Loucy (cell line): ENCODE results near the gene PADI1.

Source experiments
- H2AFZ ChIP-seq: fragments of 200-600 bp; sonication (generic); 2 replicates; pipeline ENCODE4 v1.6.0; 2016; ENCODE audit warnings: antibody characterized with exemption, mild to moderate bottlenecking, low read length, moderate library complexity
- H3F3A ChIP-seq: fragments of 200-600 bp; 2 replicates; pipeline ENCODE4 v1.6.0; 2016; ENCODE audit warnings: antibody characterized with exemption, low read depth, mild to moderate bottlenecking
- H3K27me3 ChIP-seq: fragments of 200-600 bp; sonication (generic); 2 replicates; pipeline ENCODE4 v1.6.1; 2014; ENCODE audit warnings: low read length, mild to moderate bottlenecking; ENCODE audit not compliant: insufficient read depth, poor library complexity, severe bottlenecking
- H3K36me3 ChIP-seq: fragments of 200-600 bp; sonication (generic); 2 replicates; pipeline ENCODE4 v1.6.1; 2016; ENCODE audit warnings: low read length; ENCODE audit not compliant: insufficient read depth
- H3K4me1 ChIP-seq: fragments of 200-600 bp; sonication (generic); 2 replicates; pipeline ENCODE4 v1.5.1; 2014; ENCODE audit warnings: low read length, mild to moderate bottlenecking; ENCODE audit not compliant: insufficient read depth, poor library complexity, severe bottlenecking
- H3K4me2 ChIP-seq: fragments of 200-600 bp; sonication (generic); 2 replicates; pipeline ENCODE4 v1.6.0; 2014; ENCODE audit warnings: antibody characterized with exemption, low read length, low read depth, mild to moderate bottlenecking; ENCODE audit not compliant: poor library complexity, severe bottlenecking
- H3K4me3 ChIP-seq: fragments of 200-600 bp; sonication (generic); 2 replicates; pipeline ENCODE4 v1.5.1; 2014; ENCODE audit warnings: low read length, mild to moderate bottlenecking, mixed read lengths; ENCODE audit not compliant: poor library complexity, severe bottlenecking
- H3K79me2 ChIP-seq: fragments of 200-600 bp; sonication (generic); 2 replicates; pipeline ENCODE4 v1.6.1; 2014; ENCODE audit warnings: low read length; ENCODE audit not compliant: insufficient read depth
- H3K9ac ChIP-seq: fragments of 200-600 bp; sonication (generic); 2 replicates; pipeline ENCODE4 v1.6.0; 2014; ENCODE audit warnings: mild to moderate bottlenecking, low read depth, low read length, moderate library complexity; ENCODE audit not compliant: poor library complexity, severe bottlenecking
- H3K9me2 ChIP-seq: fragments of 200-600 bp; sonication (generic); replicated peaks from 2 replicates; pipeline ENCODE4 v1.6.1; 2016; ENCODE audit warnings: low read depth, low read length, mixed read lengths
- H3K9me3 ChIP-seq: fragments of 200-600 bp; sonication (generic); 2 replicates; pipeline ENCODE4 v1.6.1; 2014; ENCODE audit warnings: mild to moderate bottlenecking, antibody characterized with exemption, low read length, low read depth; ENCODE audit not compliant: insufficient read depth
- H4K20me1 ChIP-seq: fragments of 200-600 bp; sonication (generic); 2 replicates; pipeline ENCODE4 v1.6.0; 2014; ENCODE audit warnings: antibody characterized with exemption, low read length, mild to moderate bottlenecking; ENCODE audit not compliant: insufficient read depth, poor library complexity, severe bottlenecking
- EZH2phosphoT487 ChIP-seq: fragments of 200-600 bp; IDR thresholded peaks from 2 replicates; pipeline ENCODE4 v1.6.1; 2018; ENCODE audit warnings: antibody characterized with exemption, mild to moderate bottlenecking, moderate library complexity, borderline replicate concordance
- TF ChIP-seq, protein P1 (sequence below): fragments of 200-600 bp; sonication (generic); conservative IDR thresholded peaks from 2 replicates; pipeline ENCODE4 v1.5.1; 2014; ENCODE audit warnings: mild to moderate bottlenecking, antibody characterized with exemption, low read length

The PADI1 gene

DNA sequence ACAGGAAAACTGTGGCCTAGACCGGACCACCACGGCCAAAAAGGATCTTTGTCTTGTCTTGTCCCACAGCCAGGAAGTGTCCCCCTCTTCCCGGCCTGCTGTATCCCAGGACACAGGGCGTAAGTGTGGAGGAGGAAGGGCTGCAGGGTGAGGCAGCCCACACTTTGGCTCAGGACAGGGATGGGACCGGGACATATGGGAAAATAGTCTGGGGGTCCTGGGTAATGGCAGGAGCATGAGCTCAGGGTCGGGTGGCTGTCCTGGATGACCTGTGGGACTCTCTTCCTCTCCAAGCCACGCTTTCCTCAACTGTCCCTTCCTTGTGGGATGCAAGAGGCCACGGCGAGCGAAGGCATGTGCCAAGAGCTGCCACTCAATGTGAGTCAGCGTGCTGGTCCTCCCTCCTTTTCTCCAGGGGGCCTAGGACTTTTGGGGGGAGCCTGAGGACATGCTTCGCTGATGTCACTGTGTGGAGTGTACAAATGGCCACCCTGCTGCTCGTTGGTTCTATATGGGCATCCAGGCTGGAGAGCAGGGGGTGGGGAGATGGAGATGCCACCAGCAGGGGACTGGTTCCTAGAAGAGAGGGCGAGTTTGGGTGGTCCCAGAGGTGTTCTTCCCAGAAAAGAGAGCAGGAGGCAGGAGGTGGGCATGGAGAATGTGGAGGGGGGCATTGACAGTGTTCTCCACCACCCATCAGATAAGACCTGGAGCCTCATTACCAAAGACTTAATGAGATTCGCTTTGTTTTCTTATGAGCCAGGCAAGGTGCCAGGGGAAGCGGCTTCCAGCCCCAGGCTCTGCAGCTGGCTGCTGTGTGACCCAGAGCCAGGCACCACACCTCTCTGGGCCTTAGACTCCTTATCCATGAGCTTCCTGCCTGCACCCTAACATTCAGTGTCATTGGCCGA is 11.5 kb upstream of the PADI1 start:
- Histone ChIP-seq H3F3A (no peaks in the 10 kb centered on the region), H3K36me3 (no peaks in the 10 kb centered on the region), H3K9me2 (no peaks in the 10 kb centered on the region), H3K9me3 (peaks cover under 1% of the 10 kb centered on the region; the same call in 1 of the 2 replicates), H3K4me1 (no peaks in the 10 kb centered on the region), H4K20me1 (no peaks in the 10 kb centered on the region), H3K27me3 (no peaks in the 10 kb centered on the region), H3K4me2 (no peak overlapping the region), H3K4me3 (no peak overlapping the region), H3K79me2 (no peaks in the 10 kb centered on the region), H2AFZ (no peak overlapping the region), H3K9ac (no peak overlapping the region)
- TF ChIP-seq, protein P1, sequence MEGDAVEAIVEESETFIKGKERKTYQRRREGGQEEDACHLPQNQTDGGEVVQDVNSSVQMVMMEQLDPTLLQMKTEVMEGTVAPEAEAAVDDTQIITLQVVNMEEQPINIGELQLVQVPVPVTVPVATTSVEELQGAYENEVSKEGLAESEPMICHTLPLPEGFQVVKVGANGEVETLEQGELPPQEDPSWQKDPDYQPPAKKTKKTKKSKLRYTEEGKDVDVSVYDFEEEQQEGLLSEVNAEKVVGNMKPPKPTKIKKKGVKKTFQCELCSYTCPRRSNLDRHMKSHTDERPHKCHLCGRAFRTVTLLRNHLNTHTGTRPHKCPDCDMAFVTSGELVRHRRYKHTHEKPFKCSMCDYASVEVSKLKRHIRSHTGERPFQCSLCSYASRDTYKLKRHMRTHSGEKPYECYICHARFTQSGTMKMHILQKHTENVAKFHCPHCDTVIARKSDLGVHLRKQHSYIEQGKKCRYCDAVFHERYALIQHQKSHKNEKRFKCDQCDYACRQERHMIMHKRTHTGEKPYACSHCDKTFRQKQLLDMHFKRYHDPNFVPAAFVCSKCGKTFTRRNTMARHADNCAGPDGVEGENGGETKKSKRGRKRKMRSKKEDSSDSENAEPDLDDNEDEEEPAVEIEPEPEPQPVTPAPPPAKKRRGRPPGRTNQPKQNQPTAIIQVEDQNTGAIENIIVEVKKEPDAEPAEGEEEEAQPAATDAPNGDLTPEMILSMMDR, result no peak
- TF ChIP-seq EZH2phosphoT487, result no peak

- TF ChIP-seq, protein P1, result no peak
- no peak for TF ChIP-seq EZH2phosphoT487
- H3K9me2 ChIP-seq, result no peaks in the 10 kb centered on the region
- no peak overlapping the region for H3K4me2 ChIP-seq
- no peak overlapping the region for H3K4me3 ChIP-seq
- no peaks in the 10 kb centered on the region for H3K9me3 ChIP-seq
- H3K9ac ChIP-seq, result no peak overlapping the region
- no peaks in the 10 kb centered on the region for H3K79me2 ChIP-seq
- peaks cover under 1% of the 10 kb centered on the region for H3K4me1 ChIP-seq
- no peaks in the 10 kb centered on the region for H3K27me3 ChIP-seq
- H3F3A ChIP-seq, result no peaks in the 10 kb centered on the region
- no peaks in the 10 kb centered on the region for H4K20me1 ChIP-seq
- no peak overlapping the region for H2AFZ ChIP-seq
- no peaks in the 10 kb centered on the region for H3K36me3 ChIP-seq
These were observed 10.8 kb upstream of the PADI1 start for GRCh38 chr1:17194133-17194475.

DNA sequence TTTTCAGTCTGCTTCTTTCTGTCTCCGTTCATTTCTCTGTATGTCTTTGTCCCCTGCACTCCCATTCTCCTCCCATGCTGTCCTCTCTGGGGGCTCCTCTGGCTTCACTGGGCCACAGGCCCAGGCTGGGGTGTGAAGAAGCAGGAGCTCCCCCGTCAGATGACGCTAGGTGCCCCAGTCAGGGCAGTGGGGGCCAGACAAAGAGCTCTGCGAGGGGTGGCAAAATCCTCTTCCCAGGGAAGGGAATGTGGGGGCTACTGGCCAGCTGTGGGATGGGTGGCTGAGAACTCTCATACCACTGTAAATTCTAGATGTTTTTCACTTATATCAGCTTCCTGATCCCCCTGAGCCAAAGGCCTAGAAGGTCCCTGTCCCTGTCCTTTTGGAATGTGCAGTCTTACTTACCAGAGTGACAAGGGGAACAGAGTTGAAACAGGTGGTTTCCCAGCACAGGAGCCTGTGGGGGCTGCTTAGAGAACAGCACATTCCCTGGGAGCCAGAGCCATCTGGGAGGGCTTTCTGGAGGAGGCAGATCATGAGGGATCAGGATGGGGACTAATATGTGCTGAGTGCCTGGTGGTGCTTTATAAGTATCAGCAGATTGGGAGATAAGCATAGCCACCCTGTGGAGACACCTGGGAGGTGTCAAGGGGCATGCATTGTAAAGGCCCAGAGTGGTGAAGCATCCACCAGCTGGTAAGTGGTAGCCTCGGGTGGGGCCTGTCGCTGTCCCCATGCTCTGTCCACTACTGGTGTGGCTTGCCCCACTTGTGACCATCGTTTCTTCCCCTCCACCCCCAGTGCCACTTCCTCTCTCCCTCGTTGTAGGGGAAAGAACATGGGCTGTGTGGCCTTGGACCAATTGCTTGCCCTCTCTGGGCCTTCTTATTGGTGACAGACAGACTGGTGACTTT is 10.1 kb upstream of the PADI1 start:
- no peaks in the 10 kb centered on the region for H3K9me3 ChIP-seq
- H2AFZ ChIP-seq, result no peak overlapping the region
- no peaks in the 10 kb centered on the region for H3K27me3 ChIP-seq
- H3K79me2 ChIP-seq, result no peaks in the 10 kb centered on the region
- no peak overlapping the region for H3K4me2 ChIP-seq
- TF ChIP-seq, protein P1, result no peak
- TF ChIP-seq EZH2phosphoT487, result no peak
- H3F3A ChIP-seq, result no peaks in the 10 kb centered on the region
- no peaks in the 10 kb centered on the region for H3K36me3 ChIP-seq
- H3K9me2 ChIP-seq, result no peaks in the 10 kb centered on the region
- peaks cover 9% of the 10 kb centered on the region for H3K4me1 ChIP-seq
- no peak overlapping the region for H3K4me3 ChIP-seq
- no peak overlapping the region for H3K9ac ChIP-seq
- H4K20me1 ChIP-seq, result no peaks in the 10 kb centered on the region
